Activated naive CD4-positive, alpha-beta T cell treated with anti-CD3 and anti-CD28 coated beads, Interleukin-2, amount 50 U/mL, for 72 hours (primary cell): ENCODE data around the gene PAWR. TPM values are rescaled to one million over a fixed set of nuclear protein-coding genes. Genes with fewer than 3 reads are reported as not detected.
A peak's percentile ranks its signal among the peaks of the same experiment; 100 is the strongest.
"Not testable (repeated sequence)": the region's sequence is repeated elsewhere in the genome, so short reads cannot be mapped to it uniquely, and the experiment has no call there.

Experiments used
- ATAC-seq, 2 donors: fragments of 150-1000 bp; cut with Tn5 transposase; 2 replicates each; pipeline ENCODE4 v1.10.0; 2021; ENCODE audit warnings: mild to moderate bottlenecking in 2 of 2, moderate library complexity in 2 of 2
- DNase-seq, 2 donors: peaks; one replicate each; pipeline ENCODE4 v3.0.0; 2021 to 2022; ENCODE audit warnings: low spot score in 2 of 2
- H3K27ac Mint-ChIP-seq, 2 donors: one replicate each; pipeline ENCODE4 v1.8.0; 2022; ENCODE audit warnings: mild to moderate bottlenecking in 2 of 2, mixed read lengths in 2 of 2
- H3K36me3 Mint-ChIP-seq, 2 donors: one replicate each; pipeline ENCODE4 v1.8.0; 2022; ENCODE audit warnings: mixed read lengths in 2 of 2
- H3K9me3 Mint-ChIP-seq, 2 donors: one replicate each; pipeline ENCODE4 v1.8.0; 2022; ENCODE audit warnings: mixed read lengths in 2 of 2
- total RNA-seq, 2 donors: library from RNA; stranded (reverse); gene quantifications; one replicate each; pipeline ENCODE4 v1.2.3, GENCODE V29; 2022

The PAWR gene
- total RNA-seq, 2 donors from 2014 or later: 8.4 to 12.0 TPM

- H3K27ac Mint-ChIP-seq: no peak overlapping the region
- ATAC-seq (peak; percentile 24 to 42), DNase-seq (peak in 1 of 2 donors; percentile 12)
- peaks cover 0 to 4% of the 10 kb centered on the region in 2 donors for H3K36me3 Mint-ChIP-seq
- H3K9me3 Mint-ChIP-seq: no peaks in the 10 kb centered on the region
Observed at GRCh38 chr12:79689477-79690141, 1.2 kb downstream of the PAWR start.

GRCh38 chr12:79689061-79689476, 1.7 kb downstream of the PAWR start:
- Mint-ChIP-seq H3K9me3 (no peaks in the 10 kb centered on the region), H3K36me3 (peaks cover 0 to 4% of the 10 kb centered on the region in 2 donors), H3K27ac (no peak overlapping the region)
- DNase-seq: no peak
- no peak for ATAC-seq

GRCh38 chr12:79688376-79689060, 2.2 kb downstream of the PAWR start:
- H3K27ac Mint-ChIP-seq: no peak overlapping the region
- no peak for ATAC-seq

GRCh38 chr12:79687711-79688260, 3.0 kb downstream of the PAWR start:
- Mint-ChIP-seq H3K27ac (no peak overlapping the region), H3K9me3 (no peaks in the 10 kb centered on the region), H3K36me3 (peaks cover 0 to 4% of the 10 kb centered on the region in 2 donors)
- DNase-seq: no peak
- ATAC-seq: no peak

More at GRCh38 chr12:79688376-79689060, 2.2 kb downstream of the PAWR start:
- H3K9me3 Mint-ChIP-seq: no peaks in the 10 kb centered on the region
- H3K36me3 Mint-ChIP-seq: peaks cover 0 to 4% of the 10 kb centered on the region in 2 donors
- no peak for DNase-seq

GRCh38 chr12:79686171-79686570, 4.6 kb downstream of the PAWR start:
- DNase-seq: no peak
- Mint-ChIP-seq H3K36me3 (peaks cover 0 to under 1% of the 10 kb centered on the region in 2 donors), H3K27ac (no peak overlapping the region), H3K9me3 (no peaks in the 10 kb centered on the region)
- no peak for ATAC-seq

GRCh38 chr12:79685068-79685467, 5.7 kb downstream of the PAWR start:
- Mint-ChIP-seq H3K9me3 (no peaks in the 10 kb centered on the region), H3K36me3 (no peaks in the 10 kb centered on the region), H3K27ac (no peak overlapping the region)
- ATAC-seq (no peak), DNase-seq (no peak)

GRCh38 chr12:79684338-79684737, 6.4 kb downstream of the PAWR start:
- H3K27ac Mint-ChIP-seq, DNase-seq, ATAC-seq, H3K36me3 Mint-ChIP-seq, H3K9me3 Mint-ChIP-seq: not testable (repeated sequence)

- ATAC-seq (no peak), DNase-seq (no peak)
- no peaks in the 10 kb centered on the region for H3K36me3 Mint-ChIP-seq
- no peaks in the 10 kb centered on the region for H3K9me3 Mint-ChIP-seq
- H3K27ac Mint-ChIP-seq: no peak overlapping the region
Observed at GRCh38 chr12:79682593-79682992, 8.2 kb downstream of the PAWR start.

- DNase-seq (no peak), ATAC-seq (no peak)
- Mint-ChIP-seq H3K27ac (no peak overlapping the region), H3K9me3 (no peaks in the 10 kb centered on the region), H3K36me3 (no peaks in the 10 kb centered on the region)
Observed at GRCh38 chr12:79681008-79681590, 9.7 kb downstream of the PAWR start.

GRCh38 chr12:79680051-79680450, 10.7 kb downstream of the PAWR start:
- H3K9me3 Mint-ChIP-seq: no peaks in the 10 kb centered on the region
- no peak overlapping the region for H3K27ac Mint-ChIP-seq
- DNase-seq (no peak), ATAC-seq (no peak)
- H3K36me3 Mint-ChIP-seq: no peaks in the 10 kb centered on the region

GRCh38 chr12:79678306-79678705, 12.5 kb downstream of the PAWR start:
- H3K36me3 Mint-ChIP-seq: no peaks in the 10 kb centered on the region
- ATAC-seq (no peak), DNase-seq (no peak)
- no peak overlapping the region for H3K27ac Mint-ChIP-seq
- H3K9me3 Mint-ChIP-seq: no peaks in the 10 kb centered on the region

GRCh38 chr12:79677672-79678071, 13.1 kb downstream of the PAWR start:
- DNase-seq: no peak
- Mint-ChIP-seq H3K27ac (no peak overlapping the region), H3K36me3 (no peaks in the 10 kb centered on the region), H3K9me3 (no peaks in the 10 kb centered on the region)
- no peak for ATAC-seq

GRCh38 chr12:79676579-79676978, 14.2 kb downstream of the PAWR start:
- ATAC-seq (no peak), DNase-seq (no peak)
- Mint-ChIP-seq H3K9me3 (peaks cover 6 to 8% of the 10 kb centered on the region in 2 donors), H3K36me3 (no peaks in the 10 kb centered on the region), H3K27ac (no peak overlapping the region)

GRCh38 chr12:79674629-79675028, 16.1 kb downstream of the PAWR start:
- DNase-seq: no peak
- Mint-ChIP-seq H3K36me3 (no peaks in the 10 kb centered on the region), H3K9me3 (peaks cover 6 to 8% of the 10 kb centered on the region in 2 donors), H3K27ac (no peak overlapping the region)
- no peak for ATAC-seq

GRCh38 chr12:79673354-79673753, 17.4 kb downstream of the PAWR start:
- H3K9me3 Mint-ChIP-seq: peaks cover 6 to 8% of the 10 kb centered on the region in 2 donors
- H3K27ac Mint-ChIP-seq: no peak overlapping the region
- ATAC-seq: peak in 1 of 2 donors; percentile 81
- DNase-seq: no peak
- H3K36me3 Mint-ChIP-seq: no peaks in the 10 kb centered on the region

GRCh38 chr12:79668113-79668512, 22.7 kb downstream of the PAWR start:
- H3K36me3 Mint-ChIP-seq: no peaks in the 10 kb centered on the region
- no peak overlapping the region for H3K27ac Mint-ChIP-seq
- H3K9me3 Mint-ChIP-seq: peaks cover 6 to 8% of the 10 kb centered on the region in 2 donors
- no peak for ATAC-seq
- no peak for DNase-seq

GRCh38 chr12:79665212-79665887, 25.4 kb downstream of the PAWR start:
- H3K27ac Mint-ChIP-seq: no peak overlapping the region
- no peak for ATAC-seq
- H3K36me3 Mint-ChIP-seq: no peaks in the 10 kb centered on the region
- no peak for DNase-seq
- H3K9me3 Mint-ChIP-seq: no peaks in the 10 kb centered on the region
